ENCODE data around the gene MDN1. TPM values are rescaled to one million over a fixed set of nuclear protein-coding genes. Genes with fewer than 3 reads are reported as not detected.

Gene MDN1
- total and polyA plus RNA-seq, 10 donors = 23.0 to 56.3 (median 36.7) TPM

- no peak overlapping the region for H3K27ac ChIP-seq
- 94 to 99% (median 98%) methylated on average over 3 of the region's 3 CpGs for WGBS, 5 donors
- intact Hi-C loops (cut with DNase I; ENCODE audit: low total_unique reads) = no loop called here
- H3K4me3 ChIP-seq = no peak overlapping the region
- DNase-seq = no peak
- no peaks in the 10 kb centered on the region for H3K9me3 ChIP-seq
- peaks cover 0 to 100% (median 77%) of the 10 kb centered on the region in 6 donors for H3K36me3 ChIP-seq
- no peaks in the 10 kb centered on the region for H3K27me3 ChIP-seq (replicated peaks in 1 of 7)
- no peak for TF ChIP-seq POLR2AphosphoS5 (IDR thresholded peaks at IDR 0.05)
- TF ChIP-seq POLR2A (IDR thresholded peaks at IDR 0.05) = no peak
- TF ChIP-seq CTCF (IDR thresholded peaks at IDR 0.05 in 8 of 11, conservative IDR thresholded peaks at IDR 0.05 in 3 of 11) = no peak
- no peaks in the 10 kb centered on the region for H3K4me1 ChIP-seq
Measured at GRCh38 chr6:89716532-89716931, 103.1 kb downstream of the MDN1 start.

GRCh38 chr6:89711801-89712200 lies 107.8 kb downstream of the MDN1 start:
- Histone ChIP-seq H3K4me3 (no peak overlapping the region), H3K27me3 (replicated peaks in 1 of 7) (no peaks in the 10 kb centered on the region), H3K4me1 (no peaks in the 10 kb centered on the region), H3K36me3 (peaks cover 3 to 100% (median 93%) of the 10 kb centered on the region in 6 donors), H3K27ac (no peak overlapping the region), H3K9me3 (no peaks in the 10 kb centered on the region)
- WGBS, 5 donors = 92 to 95% (median 94%) methylated on average over 3 of the region's 3 CpGs
- no peak for DNase-seq
- no peak for TF ChIP-seq POLR2AphosphoS5 (IDR thresholded peaks at IDR 0.05)
- no peak for TF ChIP-seq CTCF (IDR thresholded peaks at IDR 0.05 in 8 of 11, conservative IDR thresholded peaks at IDR 0.05 in 3 of 11)
- TF ChIP-seq POLR2A (IDR thresholded peaks at IDR 0.05) = no peak
- intact Hi-C loops (cut with DNase I; ENCODE audit: low total_unique reads) = no loop called here

- Histone ChIP-seq H3K4me3 (no peak overlapping the region), H3K4me1 (no peaks in the 10 kb centered on the region), H3K27me3 (replicated peaks in 1 of 7) (no peaks in the 10 kb centered on the region), H3K27ac (no peak overlapping the region), H3K36me3 (peaks cover 3 to 100% (median 84%) of the 10 kb centered on the region in 6 donors), H3K9me3 (no peaks in the 10 kb centered on the region)
- TF ChIP-seq POLR2A (IDR thresholded peaks at IDR 0.05) (no peak), CTCF (IDR thresholded peaks at IDR 0.05 in 8 of 11, conservative IDR thresholded peaks at IDR 0.05 in 3 of 11) (no peak), POLR2AphosphoS5 (IDR thresholded peaks at IDR 0.05) (no peak)
- no peak for DNase-seq
- intact Hi-C loops (cut with DNase I; ENCODE audit: low total_unique reads) = no loop called here
- WGBS, 5 donors = 70 to 83% (median 74%) methylated on average over 4 of the region's 4 CpGs
Measured at GRCh38 chr6:89708316-89708715, 111.3 kb downstream of the MDN1 start.

GRCh38 chr6:89707766-89708165 lies 111.8 kb downstream of the MDN1 start:
- Histone ChIP-seq H3K4me1 (no peaks in the 10 kb centered on the region), H3K9me3 (no peaks in the 10 kb centered on the region), H3K27ac (no peak overlapping the region), H3K4me3 (no peak overlapping the region), H3K27me3 (replicated peaks in 1 of 7) (no peaks in the 10 kb centered on the region), H3K36me3 (peaks cover 3 to 100% (median 79%) of the 10 kb centered on the region in 6 donors)
- intact Hi-C loops (cut with DNase I; ENCODE audit: low total_unique reads) = no loop called here
- DNase-seq = no peak
- 91 to 100% (median 95%) methylated on average over 1 of the region's 1 CpG for WGBS, 5 donors
- no peak for TF ChIP-seq POLR2A (IDR thresholded peaks at IDR 0.05)
- no peak for TF ChIP-seq POLR2AphosphoS5 (IDR thresholded peaks at IDR 0.05)
- no peak for TF ChIP-seq CTCF (IDR thresholded peaks at IDR 0.05 in 8 of 11, conservative IDR thresholded peaks at IDR 0.05 in 3 of 11)
